Mesothelial cell of epicardium (in vitro differentiated cells): ENCODE data around the gene CFAP119. TPM values are rescaled to one million over a fixed set of nuclear protein-coding genes. Genes with fewer than 3 reads are reported as not detected.

Experiments
- DNase-seq, 2 experiments: peaks; one replicate each; pipeline ENCODE4 v3.0.0; 2021; ENCODE audit warnings: low spot score in 2 of 2; ENCODE audit not compliant: unreplicated experiment in 2 of 2
- H3K27ac Mint-ChIP-seq: 2 replicates; pipeline ENCODE4 v1.8.0; 2021; ENCODE audit warnings: mixed read lengths
- H3K27me3 Mint-ChIP-seq: 2 replicates; pipeline ENCODE4 v1.8.0; 2021; ENCODE audit warnings: low read depth, mixed read lengths
- H3K36me3 Mint-ChIP-seq: 2 replicates; pipeline ENCODE4 v1.8.0; 2021; ENCODE audit warnings: mixed read lengths
- H3K4me1 Mint-ChIP-seq: 2 replicates; pipeline ENCODE4 v1.8.0; 2021; ENCODE audit warnings: mixed read lengths
- H3K4me3 Mint-ChIP-seq: 2 replicates; pipeline ENCODE4 v1.8.0; 2021; ENCODE audit warnings: mild to moderate bottlenecking, moderate library complexity, mixed read lengths
- H3K9me3 Mint-ChIP-seq: 2 replicates; pipeline ENCODE4 v1.8.0; 2021; ENCODE audit warnings: mixed read lengths
- CTCF ChIP-seq: fragments of 200-600 bp; sonication (generic); IDR thresholded peaks from one replicate; pipeline ENCODE4 v1.5.0; 2021; ENCODE audit warnings: antibody characterized with exemption; ENCODE audit not compliant: unreplicated experiment
- total RNA-seq: library from RNA; stranded (reverse); gene quantifications from 3 replicates; pipeline ENCODE4 v1.2.1, GENCODE V29; 2021

Gene CFAP119
- total RNA-seq, 1 donor from 2014 or later: 7.4 TPM

- Mint-ChIP-seq H3K36me3 (peaks cover 63% of the 10 kb centered on the region), H3K27ac (no peak overlapping the region), H3K4me3 (no peak overlapping the region), H3K9me3 (no peaks in the 10 kb centered on the region), H3K27me3 (no peaks in the 10 kb centered on the region), H3K4me1 (no peaks in the 10 kb centered on the region)
- no peak for DNase-seq
- TF ChIP-seq CTCF: no peak
Observed at GRCh38 chr16:30725418-30725792, 36.5 kb downstream of the CFAP119 start.

GRCh38 chr16:30724641-30725417, 37.0 kb downstream of the CFAP119 start:
- Mint-ChIP-seq H3K4me1 (no peaks in the 10 kb centered on the region), H3K36me3 (peaks cover 64% of the 10 kb centered on the region), H3K9me3 (no peaks in the 10 kb centered on the region), H3K27me3 (no peaks in the 10 kb centered on the region), H3K4me3 (no peak overlapping the region), H3K27ac (no peak overlapping the region)
- TF ChIP-seq CTCF: no peak
- DNase-seq: no peak

- H3K36me3 Mint-ChIP-seq: peaks cover 61% of the 10 kb centered on the region
- no peaks in the 10 kb centered on the region for H3K9me3 Mint-ChIP-seq
- no peak overlapping the region for H3K4me3 Mint-ChIP-seq
- H3K27ac Mint-ChIP-seq: no peak overlapping the region
- no peak for TF ChIP-seq CTCF
- no peak for DNase-seq
- no peaks in the 10 kb centered on the region for H3K4me1 Mint-ChIP-seq
- no peaks in the 10 kb centered on the region for H3K27me3 Mint-ChIP-seq
Observed at GRCh38 chr16:30723725-30724355, 38.0 kb downstream of the CFAP119 start.

GRCh38 chr16:30722916-30723315, 38.9 kb downstream of the CFAP119 start:
- H3K27me3 Mint-ChIP-seq: no peaks in the 10 kb centered on the region
- DNase-seq: no peak
- H3K36me3 Mint-ChIP-seq: peaks cover 58% of the 10 kb centered on the region
- H3K4me1 Mint-ChIP-seq: no peaks in the 10 kb centered on the region
- TF ChIP-seq CTCF: no peak
- no peak overlapping the region for H3K4me3 Mint-ChIP-seq
- H3K27ac Mint-ChIP-seq: no peak overlapping the region
- no peaks in the 10 kb centered on the region for H3K9me3 Mint-ChIP-seq

GRCh38 chr16:30722443-30722842, 39.4 kb downstream of the CFAP119 start:
- Mint-ChIP-seq H3K36me3 (peaks cover 57% of the 10 kb centered on the region), H3K27me3 (no peaks in the 10 kb centered on the region), H3K4me1 (no peaks in the 10 kb centered on the region), H3K4me3 (no peak overlapping the region), H3K9me3 (no peaks in the 10 kb centered on the region), H3K27ac (no peak overlapping the region)
- TF ChIP-seq CTCF: no peak
- DNase-seq: no peak
